HPDE6-E6E7 (cell line): ENCODE data around the gene RASA3.

Experiments
- DNase-seq: peaks from one replicate; pipeline ENCODE4 v3.0.0; 2011; ENCODE audit warnings: missing footprints; ENCODE audit errors: extremely low spot score

RASA3 gene

DNA sequence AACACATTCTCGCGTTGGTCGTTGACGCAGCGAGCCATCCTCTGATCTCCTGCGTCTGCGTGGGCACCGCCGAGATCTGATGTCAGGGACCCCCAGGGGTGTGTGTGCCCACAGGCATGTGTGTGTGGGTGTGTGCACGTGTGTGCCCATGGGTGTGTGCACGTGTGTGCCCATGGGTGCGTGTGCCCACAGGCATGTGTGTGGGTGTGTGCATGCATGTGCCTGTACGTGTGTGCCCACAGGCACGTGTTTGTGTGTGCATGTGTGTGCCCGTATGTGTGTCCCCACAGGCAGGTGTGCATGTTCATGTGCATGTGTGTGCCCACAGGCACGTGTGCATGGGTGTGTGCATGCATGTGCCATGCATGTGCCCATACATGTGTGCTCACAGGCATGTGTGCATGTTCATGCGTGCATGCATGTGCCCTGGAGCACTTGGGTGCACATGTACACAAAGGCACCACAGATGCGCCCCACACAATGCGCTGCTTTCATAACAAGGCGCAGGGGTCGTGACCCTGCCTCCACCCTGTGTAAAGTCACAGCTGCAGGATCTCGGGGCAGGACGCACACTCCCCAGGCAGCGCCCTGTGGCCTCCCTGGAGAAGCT, 77.5 kb downstream of the RASA3 start:
- DNase-seq: no peak

DNA sequence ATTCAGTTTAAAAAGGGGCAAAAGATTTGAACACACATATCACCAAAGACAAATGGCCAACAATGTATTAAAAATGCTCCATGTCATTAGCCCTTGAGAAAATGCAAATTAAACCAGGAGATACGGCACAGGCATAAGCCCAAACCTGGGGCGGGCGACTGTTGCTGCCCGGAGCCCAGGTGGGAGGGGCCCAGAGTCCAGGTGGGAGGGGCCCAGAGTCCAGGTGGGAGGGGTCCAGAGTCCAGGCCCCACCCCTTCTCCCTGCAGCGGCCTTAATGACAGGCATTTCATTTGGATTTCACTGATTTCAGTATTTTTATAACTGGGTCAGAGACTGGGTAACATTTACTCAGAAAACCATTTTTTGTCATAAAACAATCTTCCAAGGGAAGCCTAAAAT, 78.2 kb downstream of the RASA3 start:
- DNase-seq: no peak

- no peak for DNase-seq
These were observed 79.4 kb downstream of the RASA3 start for GRCh38 chr13:114053026-114053425.

- DNase-seq: no peak
These were observed 81.6 kb downstream of the RASA3 start for GRCh38 chr13:114050536-114051450.

GRCh38 chr13:114049626-114050101, 82.8 kb downstream of the RASA3 start:
- DNase-seq: no peak

DNA sequence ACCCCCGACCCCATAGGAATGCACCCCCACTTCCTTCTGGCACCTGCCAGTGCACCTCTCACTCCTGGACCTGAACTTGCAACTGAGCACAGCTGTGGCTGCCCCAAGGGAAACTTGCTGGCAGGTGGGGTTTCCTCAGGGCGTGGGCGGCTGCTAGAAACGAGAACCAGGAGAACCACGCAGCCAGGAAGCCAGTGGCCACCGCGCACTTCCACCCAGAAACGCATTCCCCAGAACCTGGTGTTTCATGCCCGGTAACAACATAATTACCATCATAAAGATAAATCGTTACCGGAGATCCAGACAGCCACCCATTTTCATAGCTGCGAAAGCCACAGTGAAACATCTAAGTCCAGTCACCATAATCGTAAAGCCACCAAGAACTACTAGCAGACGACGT, 83.4 kb downstream of the RASA3 start:
- DNase-seq: no peak

GRCh38 chr13:114048443-114048842, 84.0 kb downstream of the RASA3 start:
- no peak for DNase-seq

- DNase-seq: no peak
These were observed 85.0 kb downstream of the RASA3 start for GRCh38 chr13:114047358-114047881.

- no peak for DNase-seq
These were observed 85.9 kb downstream of the RASA3 start for GRCh38 chr13:114046431-114046975.

- DNase-seq: no peak
These were observed 87.2 kb downstream of the RASA3 start for GRCh38 chr13:114045113-114045735.

DNA sequence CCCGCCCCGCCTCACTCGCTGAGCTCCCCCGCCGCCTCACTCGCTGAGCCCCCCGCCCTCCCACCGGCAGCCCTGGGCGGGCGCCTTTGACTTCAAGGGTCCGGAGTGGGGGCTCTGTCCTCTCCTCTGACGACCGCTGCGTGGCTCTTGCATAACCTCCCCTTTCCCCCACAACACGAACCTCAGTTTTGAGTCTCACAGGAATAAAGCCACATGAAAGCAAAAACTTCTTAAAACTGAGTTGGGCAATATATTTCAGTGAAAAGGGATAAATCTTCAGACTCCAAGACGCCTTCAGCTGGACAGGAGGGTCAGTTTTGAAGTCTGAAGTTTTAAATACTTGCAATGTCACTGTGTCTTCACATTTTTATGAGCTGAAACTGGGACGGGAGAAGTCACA, 87.9 kb downstream of the RASA3 start:
- no peak for DNase-seq

- no peak for DNase-seq
These were observed 88.9 kb downstream of the RASA3 start for GRCh38 chr13:114043421-114044053.

DNA sequence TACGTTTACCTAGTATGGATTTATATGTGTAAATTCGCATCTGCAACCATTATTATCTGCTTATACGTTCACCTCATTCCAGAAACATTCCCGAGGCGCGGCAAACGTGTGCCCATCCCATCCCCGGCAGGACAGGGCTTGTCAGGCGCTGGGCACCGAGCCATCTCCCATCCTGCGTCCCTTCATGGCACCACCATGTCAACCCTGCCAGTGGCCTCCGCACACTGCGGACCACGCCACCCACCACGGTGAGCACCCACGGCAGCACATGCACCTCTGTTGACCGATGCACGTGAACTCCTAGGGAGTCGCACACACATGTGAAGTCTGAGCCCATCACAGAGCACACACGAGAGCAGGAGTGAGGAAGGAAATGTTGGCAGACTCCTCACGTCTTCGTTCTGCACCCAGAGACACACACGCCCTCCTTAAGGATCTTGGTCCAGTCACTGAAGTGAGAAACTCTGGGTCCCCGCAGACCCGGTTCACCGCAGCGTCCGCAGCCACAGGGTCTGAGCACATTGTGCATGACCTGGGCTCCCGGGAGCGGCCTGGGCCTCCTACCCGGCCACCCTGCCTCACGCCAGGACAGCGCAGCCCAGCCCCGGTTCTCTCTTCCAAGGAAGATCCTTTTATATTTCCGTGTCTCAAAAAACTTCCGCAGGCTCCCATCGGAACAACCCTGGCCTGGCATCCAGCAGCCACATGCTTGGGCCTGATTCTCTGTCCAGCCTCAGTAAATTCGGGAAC, 90.2 kb downstream of the RASA3 start:
- DNase-seq: no peak

- DNase-seq: no peak
These were observed 90.9 kb downstream of the RASA3 start for GRCh38 chr13:114041493-114041892.

- DNase-seq: no peak
These were observed 92.8 kb downstream of the RASA3 start for GRCh38 chr13:114039471-114040141.

- no peak for DNase-seq
These were observed 93.5 kb downstream of the RASA3 start for GRCh38 chr13:114038900-114039299.

DNA sequence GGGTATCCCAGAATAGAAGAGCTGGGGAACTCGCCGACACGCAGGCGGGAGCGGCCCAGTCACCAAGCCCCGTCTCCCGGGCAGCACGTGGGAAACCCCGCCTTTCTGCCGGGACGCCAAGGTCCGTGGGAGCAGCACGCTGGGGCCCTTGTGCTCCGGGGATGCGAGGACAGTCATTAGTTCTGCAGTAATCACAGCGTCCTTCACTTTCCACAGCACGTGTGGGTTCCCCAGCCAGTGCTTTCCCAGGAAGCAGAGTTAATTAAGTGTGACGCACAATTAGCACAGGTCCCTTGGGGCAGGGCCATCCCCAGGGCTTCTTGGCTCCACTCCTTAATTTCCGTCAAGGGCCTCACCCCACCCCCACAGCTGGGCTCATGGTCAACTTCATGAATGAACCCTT, 94.2 kb downstream of the RASA3 start:
- no peak for DNase-seq

- DNase-seq: no peak
These were observed 94.7 kb downstream of the RASA3 start for GRCh38 chr13:114037674-114038073.

DNA sequence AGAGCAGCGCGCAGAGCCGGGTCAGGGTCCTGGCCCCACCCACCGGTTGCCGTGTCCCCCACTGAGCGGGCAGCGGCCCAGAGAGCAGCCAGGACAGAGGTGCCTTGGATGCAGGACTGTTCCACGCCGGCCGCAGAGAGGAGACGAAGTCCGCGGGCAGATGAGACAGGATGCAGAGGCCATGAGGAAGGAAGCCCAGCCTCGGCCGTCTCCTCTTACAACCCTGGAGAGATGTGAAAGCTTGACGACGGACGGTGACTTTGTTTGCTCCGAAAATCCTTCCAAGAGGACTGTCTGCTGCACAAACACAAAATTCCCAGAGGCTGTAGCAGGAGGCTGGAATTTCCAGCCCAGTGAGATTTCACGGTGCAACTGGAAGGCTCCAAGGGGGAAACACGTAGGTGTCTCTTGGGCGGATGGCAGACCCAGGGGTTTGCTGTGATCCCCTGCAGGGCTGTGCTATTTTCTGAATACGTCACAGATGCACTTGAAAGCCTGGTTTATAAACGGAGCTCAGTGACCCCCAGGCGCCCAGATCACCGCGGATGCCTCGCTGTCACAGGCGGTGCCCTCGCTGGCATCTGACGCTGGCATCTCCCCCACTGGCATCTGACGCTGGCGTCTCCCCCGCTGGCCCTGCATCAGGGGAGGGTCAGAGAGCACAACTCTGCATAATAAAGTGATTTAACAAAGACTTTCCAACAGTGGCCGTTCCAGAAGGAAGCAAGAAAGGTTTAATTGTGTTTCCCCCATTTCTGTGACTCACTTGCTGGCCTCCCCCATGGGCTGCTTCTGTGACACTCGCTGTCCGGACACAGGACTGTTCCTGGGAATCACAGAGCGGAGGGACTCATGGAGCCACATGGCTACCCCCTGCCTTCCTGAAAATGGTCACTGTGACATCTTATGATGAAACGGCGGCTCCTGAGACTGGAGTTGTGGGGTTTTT, 96.6 kb downstream of the RASA3 start:
- no peak for DNase-seq
